ENCODE results near the gene RNF169.
A peak's percentile ranks its signal among the peaks of the same experiment; 100 is the strongest.

Gene RNF169

DNA sequence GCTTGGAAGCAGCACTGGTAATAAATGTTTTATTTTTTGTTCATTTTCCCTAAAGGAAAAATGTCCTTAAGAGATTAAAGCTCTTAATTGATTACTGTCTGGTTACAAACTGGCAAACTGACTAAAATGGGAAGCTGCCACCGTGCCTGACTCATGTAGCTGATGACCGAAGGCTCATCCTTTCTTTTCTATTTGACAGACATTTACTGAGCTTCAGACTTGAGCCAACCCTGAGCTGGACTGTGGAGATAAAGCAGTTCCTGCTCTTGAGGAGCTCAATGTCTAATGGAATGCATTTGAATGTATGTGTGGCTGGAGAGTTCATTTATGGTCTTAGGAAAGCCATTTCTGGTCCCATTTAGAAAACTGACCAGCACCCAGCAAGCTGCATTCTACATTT is 91.3 kb downstream of the RNF169 start:
- no peak for DNase-seq
- Mint-ChIP-seq H3K27me3 (ENCODE audit: low read depth, poor library complexity) (no peaks in the 10 kb centered on the region), H3K36me3 (ENCODE audit: low read depth) (peaks cover 67% of the 10 kb centered on the region), H3K4me1 (no peaks in the 10 kb centered on the region), H3K27ac (no peak overlapping the region), H3K9me3 (no peaks in the 10 kb centered on the region), H3K4me3 (no peak overlapping the region)
- TF ChIP-seq CTCF (IDR thresholded peaks at IDR 0.05) = no peak

DNA sequence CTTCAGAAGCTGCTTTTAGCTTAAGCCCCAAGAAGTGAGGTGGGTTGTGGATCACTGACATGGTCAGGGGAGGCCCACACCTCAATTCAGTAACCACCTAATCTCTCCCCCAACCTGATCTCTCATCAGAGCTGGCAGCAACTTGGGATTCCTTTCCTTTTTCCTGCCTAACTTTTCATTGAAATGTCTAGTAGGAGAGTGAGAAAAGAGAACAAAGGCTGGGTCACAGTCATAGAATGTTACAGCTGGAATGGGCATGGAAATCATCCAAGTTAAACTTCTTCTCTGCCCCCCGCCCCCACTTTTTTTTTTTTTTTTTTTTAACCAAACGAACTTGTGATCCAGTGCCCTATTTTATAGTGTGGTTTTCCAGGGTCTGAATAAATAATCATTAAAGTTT is 91.8 kb downstream of the RNF169 start:
- TF ChIP-seq CTCF (IDR thresholded peaks at IDR 0.05) = no peak
- no peaks in the 10 kb centered on the region for H3K4me1 Mint-ChIP-seq
- no peak for DNase-seq
- H3K9me3 Mint-ChIP-seq = no peaks in the 10 kb centered on the region
- H3K27ac Mint-ChIP-seq = peak overlapping the region; percentile 93
- peaks cover 66% of the 10 kb centered on the region for H3K36me3 Mint-ChIP-seq (ENCODE audit: low read depth)
- H3K27me3 Mint-ChIP-seq (ENCODE audit: low read depth, poor library complexity) = no peaks in the 10 kb centered on the region
- no peak overlapping the region for H3K4me3 Mint-ChIP-seq

DNA sequence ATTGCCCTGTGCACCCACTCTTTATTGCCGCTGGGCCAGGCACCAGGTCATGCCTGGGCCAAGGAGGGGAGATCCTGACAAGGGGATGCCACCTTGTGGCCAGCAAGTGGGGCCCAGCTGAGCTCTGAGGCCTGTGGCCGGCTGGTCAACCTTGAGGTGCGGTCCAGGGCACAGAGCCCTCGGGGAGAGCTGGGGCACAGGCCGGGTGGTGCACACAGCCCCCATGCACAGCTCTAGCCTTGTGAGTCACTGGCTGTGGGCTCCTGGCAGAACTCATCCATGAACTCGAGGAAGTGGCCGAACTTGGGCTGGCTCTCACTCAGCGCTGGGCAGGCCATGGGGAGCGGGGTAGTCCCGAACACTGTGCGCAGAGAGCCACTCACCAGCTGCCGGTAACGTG is 94.3 kb downstream of the RNF169 start:
- TF ChIP-seq CTCF (IDR thresholded peaks at IDR 0.05) = no peak
- H3K27me3 Mint-ChIP-seq (ENCODE audit: low read depth, poor library complexity) = no peaks in the 10 kb centered on the region

GRCh38 chr11:74844072-74844471 is 95.4 kb downstream of the RNF169 start:
- H3K4me1 Mint-ChIP-seq = no peaks in the 10 kb centered on the region
- no peak overlapping the region for H3K27ac Mint-ChIP-seq
- H3K36me3 Mint-ChIP-seq (ENCODE audit: low read depth) = peaks cover 57% of the 10 kb centered on the region
- no peak for DNase-seq
- H3K4me3 Mint-ChIP-seq = no peak overlapping the region
- H3K9me3 Mint-ChIP-seq = no peaks in the 10 kb centered on the region
- H3K27me3 Mint-ChIP-seq (ENCODE audit: low read depth, poor library complexity) = no peaks in the 10 kb centered on the region
- no peak for TF ChIP-seq CTCF (IDR thresholded peaks at IDR 0.05)

More for the DNA sequence above, 94.3 kb downstream of the RNF169 start:
- Mint-ChIP-seq H3K9me3 (no peaks in the 10 kb centered on the region), H3K4me3 (no peak overlapping the region), H3K27ac (no peak overlapping the region), H3K36me3 (ENCODE audit: low read depth) (peaks cover 66% of the 10 kb centered on the region), H3K4me1 (no peaks in the 10 kb centered on the region)
- DNase-seq = no peak

GRCh38 chr11:74844865-74845264 is 96.2 kb downstream of the RNF169 start:
- H3K27me3 Mint-ChIP-seq (ENCODE audit: low read depth, poor library complexity) = no peaks in the 10 kb centered on the region
- H3K27ac Mint-ChIP-seq = no peak overlapping the region
- no peaks in the 10 kb centered on the region for H3K9me3 Mint-ChIP-seq
- TF ChIP-seq CTCF (IDR thresholded peaks at IDR 0.05) = no peak
- H3K36me3 Mint-ChIP-seq (ENCODE audit: low read depth) = peaks cover 52% of the 10 kb centered on the region
- no peak overlapping the region for H3K4me3 Mint-ChIP-seq
- no peak for DNase-seq
- peaks cover 5% of the 10 kb centered on the region for H3K4me1 Mint-ChIP-seq

- Mint-ChIP-seq H3K27ac (no peak overlapping the region), H3K9me3 (no peaks in the 10 kb centered on the region), H3K4me3 (no peak overlapping the region), H3K27me3 (ENCODE audit: low read depth, poor library complexity) (no peaks in the 10 kb centered on the region), H3K36me3 (ENCODE audit: low read depth) (peaks cover 54% of the 10 kb centered on the region), H3K4me1 (peaks cover 9% of the 10 kb centered on the region)
- DNase-seq = no peak
- no peak for TF ChIP-seq CTCF (IDR thresholded peaks at IDR 0.05)
These were observed 97.4 kb downstream of the RNF169 start for GRCh38 chr11:74845978-74846517.

Measured in nephron progenitor cell (in vitro differentiated cells).